PC-9 (cell line): ENCODE data around the gene DBNL. TPM values are rescaled to one million over a fixed set of nuclear protein-coding genes. Genes with fewer than 3 reads are reported as not detected.

Experiments used
- BruUV-seq: library from RNA; stranded (reverse); fragments of 400-500 nt; replicated peaks from 2 replicates; lab custom pipeline; 2021; lab: Mats Ljungman, UMichigan
- CTCF ChIA-PET: fragments of 300-600 bp; sonication (Branson Sonifier 250); formaldehyde crosslinking; loops from one replicate; lab custom pipeline; 2022; ENCODE audit warnings: antibody characterized with exemption; lab: Charles Lee
- POLR2A ChIA-PET: fragments of 300-600 bp; sonication (Branson Sonifier 250); formaldehyde crosslinking; loops from one replicate; lab custom pipeline; 2022; ENCODE audit warnings: antibody characterized with exemption; ENCODE audit not compliant: unreplicated experiment; lab: Charles Lee
- DNase-seq, 2 experiments: peaks; one replicate each; pipeline versions ENCODE4 v3.0.0 to v3.0.0-alpha.2; 2015 to 2022; ENCODE audit warnings: mixed read lengths in 1 of 2
- H2AFZ ChIP-seq: fragments of 200-600 bp; sonication (generic); 2 replicates; pipeline ENCODE4 v1.8.1; 2017; ENCODE audit warnings: antibody characterized with exemption
- H3F3A ChIP-seq: fragments of 200-600 bp; sonication (generic); 2 replicates; pipeline ENCODE4 v1.8.1; 2017; ENCODE audit warnings: antibody characterized with exemption, mild to moderate bottlenecking, low read depth; ENCODE audit not compliant: insufficient read depth
- H3K27ac ChIP-seq: fragments of 200-600 bp; sonication (generic); 2 replicates; pipeline ENCODE4 v1.6.1; 2016; ENCODE audit warnings: mixed run types
- H3K27me3 ChIP-seq: fragments of 200-600 bp; sonication (generic); 2 replicates; pipeline ENCODE4 v1.6.1; 2016; ENCODE audit warnings: low read depth, mixed run types; ENCODE audit not compliant: insufficient read depth
- H3K36me3 ChIP-seq: fragments of 200-600 bp; sonication (generic); 2 replicates; pipeline ENCODE4 v1.6.1; 2016; ENCODE audit warnings: low read depth, mixed run types
- H3K4me1 ChIP-seq: fragments of 200-600 bp; sonication (generic); replicated peaks from 2 replicates; pipeline ENCODE4 v1.6.1; 2016; ENCODE audit warnings: mixed run types; ENCODE audit not compliant: insufficient read depth
- H3K4me2 ChIP-seq: fragments of 200-600 bp; sonication (generic); 2 replicates; pipeline ENCODE4 v1.6.1; 2017; ENCODE audit warnings: mixed run types
- H3K4me3 ChIP-seq: fragments of 200-600 bp; sonication (generic); 2 replicates; pipeline ENCODE4 v1.6.1; 2016; ENCODE audit warnings: mixed run types
- H3K79me2 ChIP-seq: fragments of 200-600 bp; sonication (generic); 2 replicates; pipeline ENCODE4 v1.6.1; 2017; ENCODE audit warnings: low read depth, mixed run types
- H3K9me2 ChIP-seq: fragments of 200-600 bp; sonication (generic); 2 replicates; pipeline ENCODE4 v1.8.1; 2017; ENCODE audit warnings: mild to moderate bottlenecking; ENCODE audit not compliant: insufficient read depth
- H3K9me3 ChIP-seq: fragments of 200-600 bp; sonication (generic); 2 replicates; pipeline ENCODE4 v1.8.1; 2016; ENCODE audit warnings: low read depth; ENCODE audit not compliant: insufficient read depth
- H4K20me1 ChIP-seq: fragments of 200-600 bp; sonication (generic); 2 replicates; pipeline ENCODE4 v1.8.1; 2017; ENCODE audit not compliant: insufficient read depth
- CTCF ChIP-seq: fragments of 200-600 bp; sonication (generic); conservative IDR thresholded peaks from 2 replicates; pipeline ENCODE4 v1.6.1; 2017; ENCODE audit warnings: mixed run types, antibody characterized with exemption, mild to moderate bottlenecking, moderate library complexity
- EZH2 ChIP-seq: fragments of 200-600 bp; sonication (generic); IDR thresholded peaks from 2 replicates; pipeline ENCODE4 v1.8.0; 2017; ENCODE audit warnings: antibody characterized with exemption, low read depth
- intact Hi-C: fragments of 100-400 bp; cut with micrococcal nuclease; formaldehyde crosslinking; loops from one replicate; pipeline ENCODE4 v1.10.0; 2022; ENCODE audit not compliant: unreplicated experiment
- total RNA-seq: library from RNA; stranded (reverse); gene quantifications from 2 replicates; pipeline ENCODE4 v1.2.3, GENCODE V29; 2021

DBNL gene
- total RNA-seq, 1 experiment from 2014 or later: 70.7 TPM

GRCh38 chr7:44050121-44050914 lies 5.8 kb downstream of the DBNL start:
- Histone ChIP-seq H3K27ac (no peak overlapping the region), H3K36me3 (peaks cover 19% of the 10 kb centered on the region; the same call in 1 of the 2 replicates), H2AFZ (no peak overlapping the region), H3K4me2 (no peak overlapping the region), H3K79me2 (peaks cover 36% of the 10 kb centered on the region), H4K20me1 (peaks cover 17% of the 10 kb centered on the region), H3F3A (peaks cover 15% of the 10 kb centered on the region), H3K4me3 (no peak overlapping the region), H3K9me3 (no peaks in the 10 kb centered on the region), H3K4me1 (peaks cover 7% of the 10 kb centered on the region), H3K27me3 (no peaks in the 10 kb centered on the region), H3K9me2 (no peaks in the 10 kb centered on the region)
- peak in 1 of 2 experiments; percentile 33 for DNase-seq
- TF ChIP-seq EZH2 (no peak), CTCF (no peak)
- intact Hi-C loops: no loop called here
- POLR2A ChIA-PET: no interaction called here
- BruUV-seq: no TSS peak
- CTCF ChIA-PET: interaction anchor here (0.6 kb wide), 1 partner anchor 31 kb away, joined by 3 read pairs; no protein-coding TSS in a partner anchor

GRCh38 chr7:44050915-44051560 lies 6.5 kb downstream of the DBNL start:
- Histone ChIP-seq H3K4me1 (no peaks in the 10 kb centered on the region; the same call in 1 of the 2 replicates), H3K4me2 (no peak overlapping the region), H3K36me3 (peaks cover 19% of the 10 kb centered on the region; the same call in 1 of the 2 replicates), H3K27me3 (no peaks in the 10 kb centered on the region), H3K27ac (no peak overlapping the region), H3K4me3 (no peak overlapping the region), H3K9me3 (no peaks in the 10 kb centered on the region), H3K9me2 (no peaks in the 10 kb centered on the region), H3K79me2 (peaks cover 29% of the 10 kb centered on the region), H2AFZ (no peak overlapping the region), H4K20me1 (peaks cover 21% of the 10 kb centered on the region), H3F3A (peaks cover 15% of the 10 kb centered on the region)
- DNase-seq: peak in 1 of 2 experiments; percentile 33
- BruUV-seq: no TSS peak
- ChIA-PET POLR2A (no interaction called here), CTCF (no interaction called here)
- intact Hi-C loops: no loop called here
- TF ChIP-seq CTCF: no peak
- TF ChIP-seq EZH2: no peak

- H3K4me1 ChIP-seq: no peaks in the 10 kb centered on the region
- peaks cover 19% of the 10 kb centered on the region; the same call in 1 of the 2 replicates for H3K36me3 ChIP-seq
- H3K27me3 ChIP-seq: no peaks in the 10 kb centered on the region
- intact Hi-C loops: no loop called here
- H3F3A ChIP-seq: peaks cover 15% of the 10 kb centered on the region
- ChIA-PET POLR2A (no interaction called here), CTCF (no interaction called here)
- peaks cover 22% of the 10 kb centered on the region for H3K79me2 ChIP-seq
- H3K9me3 ChIP-seq: no peaks in the 10 kb centered on the region
- no peak for TF ChIP-seq CTCF
- no peak for TF ChIP-seq EZH2
- BruUV-seq: no TSS peak
- no peaks in the 10 kb centered on the region for H3K9me2 ChIP-seq
- H3K4me3 ChIP-seq: no peak overlapping the region
- peak in 1 of 2 experiments; percentile 35 for DNase-seq
- H3K27ac ChIP-seq: no peak overlapping the region
- H3K4me2 ChIP-seq: no peak overlapping the region
- H4K20me1 ChIP-seq: peaks cover 23% of the 10 kb centered on the region
- H2AFZ ChIP-seq: no peak overlapping the region
These were observed 7.2 kb downstream of the DBNL start for GRCh38 chr7:44051611-44052220.
